GM19455 (cell line): Measurements from ENCODE around the gene TWIST2.

Experiments
- ATAC-seq: cut with Tn5 transposase; IDR thresholded peaks from one replicate; pipeline ENCODE4 v1.9.1; 2021; ENCODE audit not compliant: unreplicated experiment

The TWIST2 gene

GRCh38 chr2:238855891-238856580 lies 8.2 kb downstream of the TWIST2 start:
- ATAC-seq: no peak

- no peak for ATAC-seq
Measured at GRCh38 chr2:238856713-238857567, 9.1 kb downstream of the TWIST2 start.

GRCh38 chr2:238857959-238858358 lies 10.1 kb downstream of the TWIST2 start:
- no peak for ATAC-seq

- no peak for ATAC-seq
Measured at GRCh38 chr2:238859636-238860347, 11.9 kb downstream of the TWIST2 start.

GRCh38 chr2:238861013-238861730 lies 13.3 kb downstream of the TWIST2 start:
- no peak for ATAC-seq

GRCh38 chr2:238861766-238862315 lies 14.0 kb downstream of the TWIST2 start:
- ATAC-seq: no peak

- no peak for ATAC-seq
Measured at GRCh38 chr2:238862701-238863100, 14.8 kb downstream of the TWIST2 start.

GRCh38 chr2:238863231-238863630 lies 15.3 kb downstream of the TWIST2 start:
- no peak for ATAC-seq

GRCh38 chr2:238863749-238864206 lies 15.9 kb downstream of the TWIST2 start:
- ATAC-seq: no peak

GRCh38 chr2:238864207-238865014 lies 16.5 kb downstream of the TWIST2 start:
- no peak for ATAC-seq

- ATAC-seq: no peak
Measured at GRCh38 chr2:238865015-238865719, 17.3 kb downstream of the TWIST2 start.

GRCh38 chr2:238865744-238866355 lies 18.0 kb downstream of the TWIST2 start:
- no peak for ATAC-seq

- ATAC-seq: no peak
Measured at GRCh38 chr2:238866656-238867277, 18.9 kb downstream of the TWIST2 start.

- ATAC-seq: no peak
Measured at GRCh38 chr2:238868067-238868524, 20.2 kb downstream of the TWIST2 start.

- ATAC-seq: no peak
Measured at GRCh38 chr2:238868616-238869292, 20.9 kb downstream of the TWIST2 start.

- ATAC-seq: no peak
Measured at GRCh38 chr2:238869293-238870124, 21.6 kb downstream of the TWIST2 start.

GRCh38 chr2:238870261-238870660 lies 22.4 kb downstream of the TWIST2 start:
- no peak for ATAC-seq
